Fibroblast of lung (primary cell): ENCODE measurements around the gene GRM8. TPM values are rescaled to one million over a fixed set of nuclear protein-coding genes. Genes with fewer than 3 reads are reported as not detected.

Experiments
- DNase-seq, 2 donors: peaks; one replicate each; pipeline versions ENCODE4 v3.0.0 to v3.0.0-alpha.2; 2010; ENCODE audit warnings: low read depth in 2 of 2
- H2AFZ ChIP-seq: 2 replicates; pipeline ENCODE4 v1.5.1; 2012; ENCODE audit warnings: low read length, control low read depth, inconsistent platforms
- H3K27ac ChIP-seq: 2 replicates; pipeline ENCODE4 v1.5.1; 2011; ENCODE audit warnings: low read length, control low read depth; ENCODE audit not compliant: insufficient read depth
- H3K27me3 ChIP-seq: 2 replicates; pipeline ENCODE4 v1.5.1; 2011; ENCODE audit warnings: mild to moderate bottlenecking, low read length; ENCODE audit not compliant: control insufficient read depth, insufficient read depth
- H3K36me3 ChIP-seq: 2 replicates; pipeline ENCODE4 v1.5.1; 2011; ENCODE audit warnings: low read length; ENCODE audit not compliant: control insufficient read depth, insufficient read depth
- H3K4me1 ChIP-seq: 2 replicates; pipeline ENCODE4 v1.5.1; 2011; ENCODE audit warnings: low read length; ENCODE audit not compliant: control insufficient read depth, insufficient read depth; ENCODE audit errors: extremely low read depth
- H3K4me2 ChIP-seq: 2 replicates; pipeline ENCODE4 v1.5.1; 2011; ENCODE audit warnings: low read length, control low read depth; ENCODE audit not compliant: insufficient read depth; ENCODE audit errors: extremely low read depth
- H3K4me3 ChIP-seq, 4 experiments: fragments of 200-600 bp in 1 of 4; sonication (generic) in 1 of 4; replicated peaks in 1 of 4; 2 replicates each; pipeline ENCODE4 v1.5.1; 2011 to 2016; ENCODE audit warnings: low read length in 4 of 4, low read depth in 3 of 4, mild to moderate bottlenecking in 3 of 4, control low read depth in 2 of 4, inconsistent platforms in 1 of 4, mixed read lengths in 1 of 4; ENCODE audit not compliant: insufficient read depth in 1 of 4; ENCODE audit errors: control extremely low read depth in 1 of 4
- H3K79me2 ChIP-seq: 2 replicates; pipeline ENCODE4 v1.5.1; 2012; ENCODE audit warnings: mild to moderate bottlenecking, low read length, inconsistent platforms; ENCODE audit not compliant: control insufficient read depth, insufficient read depth
- H3K9ac ChIP-seq: 2 replicates; pipeline ENCODE4 v1.5.1; 2011; ENCODE audit warnings: mild to moderate bottlenecking, low read length, control low read depth; ENCODE audit not compliant: insufficient read depth
- H3K9me3 ChIP-seq: 2 replicates; pipeline ENCODE4 v1.5.1; 2012; ENCODE audit warnings: low read depth, low read length; ENCODE audit not compliant: control insufficient read depth, insufficient read depth
- H4K20me1 ChIP-seq: 2 replicates; pipeline ENCODE4 v1.5.1; 2011; ENCODE audit warnings: low read length; ENCODE audit not compliant: control insufficient read depth, insufficient read depth; ENCODE audit errors: extremely low read depth
- EZH2 ChIP-seq: IDR thresholded peaks from 2 replicates; pipeline ENCODE4 v1.5.1; 2012; ENCODE audit warnings: low read length, control low read depth, mild to moderate bottlenecking; ENCODE audit errors: missing control alignments
- polyA plus RNA-seq, 2 donors: library from polyadenylated mRNA; depleted of rRNA in 1 of 2; stranded (reverse) in 1 of 2; unstranded in 1 of 2; fragments of >200 nt; gene quantifications; 2 replicates each; pipeline ENCODE4 v1.2.1, GENCODE V29; 2011 to 2012; ENCODE audit warnings: missing spikeins in 1 of 2
- total RNA-seq: library from RNA; depleted of rRNA; stranded (reverse); fragments of >200 nt; gene quantifications from 2 replicates; pipeline ENCODE4 v1.2.1, GENCODE V29; 2014
- TF ChIP-seq, protein P1 (sequence below), 2 donors: IDR thresholded peaks in 1 of 2; conservative IDR thresholded peaks in 1 of 2; 1 replicate in 1 of 2; 2 replicates in 1 of 2; pipeline ENCODE4 v1.5.1; 2011 to 2012; ENCODE audit warnings: low read length in 2 of 2, control low read depth in 1 of 2, inconsistent platforms in 1 of 2, low read depth in 1 of 2, mild to moderate bottlenecking in 1 of 2

GRM8 gene
- total and polyA plus RNA-seq, 2 donors (not counting 1 experiment from before 2014, with no cell fraction given), result not detected

DNA sequence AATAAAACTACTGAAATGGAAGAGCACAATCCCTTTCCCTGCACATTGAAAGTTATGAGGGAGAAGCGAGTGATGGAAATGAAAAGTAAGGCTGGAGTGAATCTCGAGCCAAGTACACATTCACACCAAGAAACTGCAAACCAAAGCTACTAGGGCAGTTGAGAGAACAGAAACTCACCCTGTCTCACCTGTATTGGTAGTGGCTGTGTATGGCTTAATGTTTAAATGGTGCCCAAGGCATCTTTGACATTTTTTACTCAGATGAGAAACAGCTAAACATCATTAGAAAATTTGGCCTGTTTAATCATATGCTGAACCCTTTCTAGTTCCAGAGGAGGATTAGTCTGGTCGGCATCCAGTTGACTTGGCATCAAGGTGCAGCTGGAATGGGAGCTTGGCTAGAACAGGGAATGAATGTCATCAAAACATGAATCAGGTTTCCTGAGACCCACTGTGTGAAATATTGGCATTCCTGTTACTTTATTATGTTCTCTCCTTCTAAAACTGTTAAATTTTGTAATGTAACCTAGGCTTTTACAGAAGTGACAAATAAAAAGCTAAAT is 840.8 kb downstream of the GRM8 start:
- H3K9me3 ChIP-seq, result no peaks in the 10 kb centered on the region
- H3K27me3 ChIP-seq, result no peaks in the 10 kb centered on the region
- H3K79me2 ChIP-seq, result no peaks in the 10 kb centered on the region
- no peaks in the 10 kb centered on the region for H3K4me1 ChIP-seq
- no peak overlapping the region for H3K9ac ChIP-seq
- DNase-seq, result no peak
- H3K4me2 ChIP-seq, result no peak overlapping the region
- H3K36me3 ChIP-seq, result no peaks in the 10 kb centered on the region
- no peaks in the 10 kb centered on the region for H4K20me1 ChIP-seq
- H3K4me3 ChIP-seq, result no peak overlapping the region
- H3K27ac ChIP-seq, result no peak overlapping the region
- H2AFZ ChIP-seq, result no peak overlapping the region
- TF ChIP-seq, protein P1, sequence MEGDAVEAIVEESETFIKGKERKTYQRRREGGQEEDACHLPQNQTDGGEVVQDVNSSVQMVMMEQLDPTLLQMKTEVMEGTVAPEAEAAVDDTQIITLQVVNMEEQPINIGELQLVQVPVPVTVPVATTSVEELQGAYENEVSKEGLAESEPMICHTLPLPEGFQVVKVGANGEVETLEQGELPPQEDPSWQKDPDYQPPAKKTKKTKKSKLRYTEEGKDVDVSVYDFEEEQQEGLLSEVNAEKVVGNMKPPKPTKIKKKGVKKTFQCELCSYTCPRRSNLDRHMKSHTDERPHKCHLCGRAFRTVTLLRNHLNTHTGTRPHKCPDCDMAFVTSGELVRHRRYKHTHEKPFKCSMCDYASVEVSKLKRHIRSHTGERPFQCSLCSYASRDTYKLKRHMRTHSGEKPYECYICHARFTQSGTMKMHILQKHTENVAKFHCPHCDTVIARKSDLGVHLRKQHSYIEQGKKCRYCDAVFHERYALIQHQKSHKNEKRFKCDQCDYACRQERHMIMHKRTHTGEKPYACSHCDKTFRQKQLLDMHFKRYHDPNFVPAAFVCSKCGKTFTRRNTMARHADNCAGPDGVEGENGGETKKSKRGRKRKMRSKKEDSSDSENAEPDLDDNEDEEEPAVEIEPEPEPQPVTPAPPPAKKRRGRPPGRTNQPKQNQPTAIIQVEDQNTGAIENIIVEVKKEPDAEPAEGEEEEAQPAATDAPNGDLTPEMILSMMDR (conservative IDR thresholded peaks at IDR 0.05 in 1 of 2, IDR thresholded peaks at IDR 0.05 in 1 of 2; ENCODE audit: low read depth in 1 of 2, low read length in 2 of 2), result no peak
- no peak for TF ChIP-seq EZH2

DNA sequence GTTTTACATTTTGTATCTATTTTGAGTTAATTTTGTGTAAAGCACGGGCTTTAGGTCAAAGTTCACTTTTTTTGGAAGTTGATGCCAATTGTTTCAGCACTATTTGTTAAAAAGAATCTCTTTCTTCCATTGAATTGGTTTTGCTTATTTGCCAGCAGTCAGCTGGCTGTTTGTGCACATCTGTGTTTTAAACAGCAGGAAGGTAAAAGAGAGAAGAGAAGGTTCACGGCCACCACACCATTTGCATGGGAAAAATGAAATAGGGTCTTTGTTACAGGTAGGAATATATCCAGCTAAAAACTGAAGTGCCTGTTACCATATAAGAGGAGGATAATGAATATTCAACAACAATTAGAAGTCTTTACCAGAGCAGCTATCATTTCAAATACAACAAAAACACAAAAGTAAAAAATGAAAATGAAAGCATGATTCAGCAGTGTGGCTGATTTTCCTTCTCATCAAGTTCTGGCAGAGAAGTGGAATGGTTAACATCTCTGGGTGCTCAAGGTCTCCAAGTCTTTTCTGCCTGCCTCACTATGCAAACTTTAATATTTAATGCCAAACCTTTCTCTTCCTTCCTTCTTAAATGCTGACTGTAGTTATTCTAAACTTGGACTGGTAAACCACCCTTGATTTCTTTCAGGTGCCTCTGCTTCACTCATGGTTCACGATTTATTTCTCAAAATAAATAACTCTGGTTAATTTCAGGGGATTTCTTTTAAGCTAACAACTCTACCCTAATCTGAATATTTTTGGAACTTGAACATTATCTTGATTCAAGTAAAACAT is 841.5 kb downstream of the GRM8 start:
- H3K4me3 ChIP-seq, result no peak overlapping the region
- no peaks in the 10 kb centered on the region for H3K36me3 ChIP-seq
- DNase-seq, result peak in 1 of 2 donors; percentile 2
- no peaks in the 10 kb centered on the region for H3K79me2 ChIP-seq
- no peaks in the 10 kb centered on the region for H3K27me3 ChIP-seq
- H3K27ac ChIP-seq, result no peak overlapping the region
- TF ChIP-seq, protein P1 (conservative IDR thresholded peaks at IDR 0.05 in 1 of 2, IDR thresholded peaks at IDR 0.05 in 1 of 2; ENCODE audit: low read depth in 1 of 2, low read length in 2 of 2), result no peak
- no peak for TF ChIP-seq EZH2
- H3K9me3 ChIP-seq, result no peaks in the 10 kb centered on the region
- no peaks in the 10 kb centered on the region for H3K4me1 ChIP-seq
- no peak overlapping the region for H3K4me2 ChIP-seq
- H4K20me1 ChIP-seq, result no peaks in the 10 kb centered on the region
- H3K9ac ChIP-seq, result no peak overlapping the region
- no peak overlapping the region for H2AFZ ChIP-seq

DNA sequence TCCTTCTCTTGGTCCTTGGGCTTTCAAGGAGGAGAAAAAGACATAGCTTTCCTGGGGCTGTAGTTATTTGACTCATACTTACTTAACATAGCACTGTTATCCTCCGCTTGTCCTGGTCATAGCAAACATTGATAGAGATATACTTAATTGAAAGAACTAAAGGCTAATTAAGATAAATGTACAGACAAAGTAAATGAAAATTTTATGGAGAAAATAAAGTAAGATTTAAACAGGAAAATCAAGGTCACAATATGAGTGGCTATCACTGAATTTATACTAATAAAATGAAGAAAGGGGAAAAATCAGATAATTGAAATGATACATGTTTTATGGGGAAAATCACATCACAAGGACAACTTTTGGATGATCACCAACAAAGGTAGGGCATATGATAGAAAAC is 849.7 kb downstream of the GRM8 start:
- TF ChIP-seq EZH2, result no peak
- TF ChIP-seq, protein P1 (conservative IDR thresholded peaks at IDR 0.05 in 1 of 2, IDR thresholded peaks at IDR 0.05 in 1 of 2; ENCODE audit: low read depth in 1 of 2, low read length in 2 of 2), result no peak
- no peak overlapping the region for H3K9ac ChIP-seq
- no peaks in the 10 kb centered on the region for H3K9me3 ChIP-seq
- H3K4me1 ChIP-seq, result no peaks in the 10 kb centered on the region
- no peak for DNase-seq
- no peak overlapping the region for H3K27ac ChIP-seq
- no peak overlapping the region for H2AFZ ChIP-seq
- H3K27me3 ChIP-seq, result no peaks in the 10 kb centered on the region
- no peaks in the 10 kb centered on the region for H3K36me3 ChIP-seq
- no peaks in the 10 kb centered on the region for H3K79me2 ChIP-seq
- no peaks in the 10 kb centered on the region for H4K20me1 ChIP-seq
- H3K4me3 ChIP-seq, result no peak overlapping the region
- H3K4me2 ChIP-seq, result no peak overlapping the region
